Measurements from ENCODE around the gene NPLOC4. TPM values are rescaled to one million over a fixed set of nuclear protein-coding genes. Genes with fewer than 3 reads are reported as not detected.

NPLOC4 gene
- total RNA-seq, 1 experiment from 2014 or later = 83.9 TPM

DNA sequence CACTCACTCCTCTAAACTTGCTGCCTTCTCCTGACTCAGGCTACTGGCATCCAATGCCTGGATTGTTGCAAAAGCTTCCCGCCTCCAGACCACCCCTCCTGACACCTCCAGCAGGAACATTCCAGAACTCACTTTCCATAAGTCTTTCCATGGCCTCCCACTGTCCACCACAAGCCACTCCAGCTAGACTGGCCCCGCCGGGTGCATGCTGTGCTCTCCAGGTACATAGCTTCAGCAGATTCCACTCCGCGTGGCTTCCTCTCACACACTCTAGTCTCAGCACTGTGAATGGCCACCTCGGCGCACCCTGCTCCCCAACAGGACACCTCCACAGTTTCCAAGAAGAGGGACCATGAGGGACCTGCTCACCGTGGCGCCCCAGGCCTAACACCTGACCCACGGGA, 58.9 kb downstream of the NPLOC4 start:
- POLR2A ChIA-PET = interaction anchor here (0.6 to 3.3 kb wide), 8 partner anchors 9 to 66 kb away, joined by 3 to 41 read pairs (median 4); partner anchors contain the start of genes ACTG1, FAAP100, NPLOC4 and TSPAN10
- no TSS peak for BruUV-seq (replicated peaks)

GRCh38 chr17:81577278-81578000, 59.5 kb downstream of the NPLOC4 start:
- H3K9me3 Mint-ChIP-seq (ENCODE audit: unreplicated experiment) = no peaks in the 10 kb centered on the region
- peak overlapping the region; percentile 71 for H3K27ac Mint-ChIP-seq (ENCODE audit: low read depth, unreplicated experiment)
- intact Hi-C loops (cut with micrococcal nuclease) = no loop called here
- DNase-seq (ENCODE audit: unreplicated experiment) = peak; percentile 33
- TF ChIP-seq CTCF (IDR thresholded peaks at IDR 0.05; ENCODE audit: unreplicated experiment) = no peak
- ChIA-PET CTCF (interaction anchor here (0.6 to 1.9 kb wide), 8 partner anchors 9 to 213 kb away, joined by 3 to 9 read pairs (median 4); no protein-coding TSS in a partner anchor), POLR2A (interaction anchor here (0.6 to 3.3 kb wide), 16 partner anchors 8 to 338 kb away, joined by 3 to 41 read pairs (median 4); partner anchors contain the start of genes ACTG1, BAHCC1, FAAP100 and NDUFAF8)
- H3K36me3 Mint-ChIP-seq (ENCODE audit: insufficient read depth, unreplicated experiment) = peaks cover 41% of the 10 kb centered on the region
- H3K4me1 Mint-ChIP-seq (ENCODE audit: insufficient read depth, unreplicated experiment) = peaks cover 44% of the 10 kb centered on the region
- no TSS peak for BruUV-seq (replicated peaks)
- no peaks in the 10 kb centered on the region for H3K27me3 Mint-ChIP-seq (ENCODE audit: insufficient read depth, unreplicated experiment)
- H3K4me3 Mint-ChIP-seq (ENCODE audit: unreplicated experiment) = peak overlapping the region; percentile 13

More for the DNA sequence above, 58.9 kb downstream of the NPLOC4 start:
- peak overlapping the region; percentile 71 for H3K27ac Mint-ChIP-seq (ENCODE audit: low read depth, unreplicated experiment)
- peaks cover 36% of the 10 kb centered on the region for H3K36me3 Mint-ChIP-seq (ENCODE audit: insufficient read depth, unreplicated experiment)
- no peak for TF ChIP-seq CTCF (IDR thresholded peaks at IDR 0.05; ENCODE audit: unreplicated experiment)
- H3K4me3 Mint-ChIP-seq (ENCODE audit: unreplicated experiment) = peak overlapping the region; percentile 13
- DNase-seq (ENCODE audit: unreplicated experiment) = peak; percentile 44
- H3K9me3 Mint-ChIP-seq (ENCODE audit: unreplicated experiment) = no peaks in the 10 kb centered on the region
- H3K27me3 Mint-ChIP-seq (ENCODE audit: insufficient read depth, unreplicated experiment) = no peaks in the 10 kb centered on the region
- H3K4me1 Mint-ChIP-seq (ENCODE audit: insufficient read depth, unreplicated experiment) = peaks cover 44% of the 10 kb centered on the region
- intact Hi-C loops (cut with micrococcal nuclease) = no loop called here
- CTCF ChIA-PET = interaction anchor here (0.7 to 1.9 kb wide), 4 partner anchors 12 to 72 kb away, joined by 3 to 9 read pairs (median 4); no protein-coding TSS in a partner anchor

GRCh38 chr17:81576621-81577277, 60.2 kb downstream of the NPLOC4 start:
- H3K4me3 Mint-ChIP-seq (ENCODE audit: unreplicated experiment) = peak overlapping the region; percentile 51
- intact Hi-C loops (cut with micrococcal nuclease) = loop anchor here (1.0 kb wide), 1 partner anchor 24 kb away; the partner anchor contains the start of gene FAAP100
- CTCF ChIA-PET = interaction anchor here (0.6 to 1.9 kb wide), 6 partner anchors 8 to 212 kb away, joined by 3 to 9 read pairs (median 4); no protein-coding TSS in a partner anchor

More at GRCh38 chr17:81576621-81577277, 60.2 kb downstream of the NPLOC4 start:
- POLR2A ChIA-PET = interaction anchor here (0.7 to 3.3 kb wide), 13 partner anchors 11 to 338 kb away, joined by 3 to 41 read pairs (median 5); partner anchors contain the start of genes ACTG1, BAHCC1, FAAP100 and NDUFAF8
- Mint-ChIP-seq H3K36me3 (ENCODE audit: insufficient read depth, unreplicated experiment) (peaks cover 36% of the 10 kb centered on the region), H3K27ac (ENCODE audit: low read depth, unreplicated experiment) (peak overlapping the region; percentile 71), H3K9me3 (ENCODE audit: unreplicated experiment) (no peaks in the 10 kb centered on the region), H3K27me3 (ENCODE audit: insufficient read depth, unreplicated experiment) (no peaks in the 10 kb centered on the region), H3K4me1 (ENCODE audit: insufficient read depth, unreplicated experiment) (peaks cover 44% of the 10 kb centered on the region)
- TF ChIP-seq CTCF (IDR thresholded peaks at IDR 0.05; ENCODE audit: unreplicated experiment) = no peak
- BruUV-seq (replicated peaks) = no TSS peak
- peak; percentile 79 for DNase-seq (ENCODE audit: unreplicated experiment)
